HepG2 (cell line): ENCODE measurements around the gene NECTIN2. TPM values are rescaled to one million over a fixed set of nuclear protein-coding genes. Genes with fewer than 3 reads are reported as not detected.

Experiments used
- CCDC6 ChIP-seq: sonication (generic); formaldehyde crosslinking; IDR thresholded peaks from 2 replicates; pipeline ENCODE4 v1.8.1; 2022; ENCODE audit warnings: mild to moderate bottlenecking, missing genetic modification reagents, moderate library complexity
- FOXK1 ChIP-seq: sonication (generic); formaldehyde crosslinking; IDR thresholded peaks from 2 replicates; pipeline ENCODE4 v1.4.0; 2020; ENCODE audit warnings: low read depth, missing genetic modification reagents, borderline replicate concordance
- HNF4G ChIP-seq, 2 experiments: sonication (generic) in 1 of 2; formaldehyde crosslinking in 1 of 2; IDR thresholded peaks; 2 replicates each; pipeline versions ENCODE4 v1.4.0 to v1.6.1; 2011 to 2020; ENCODE audit warnings: borderline replicate concordance in 2 of 2, low read depth in 2 of 2, mild to moderate bottlenecking in 2 of 2, low read length in 1 of 2, missing genetic modification reagents in 1 of 2, moderate library complexity in 1 of 2
- NFE2L2 ChIP-seq: fragments of 150-350 bp; IDR thresholded peaks from 2 replicates; pipeline ENCODE4 v1.6.1; 2014; ENCODE audit warnings: low read length
- NFIC ChIP-seq: IDR thresholded peaks from 2 replicates; pipeline ENCODE4 v1.6.1; 2012; ENCODE audit warnings: mild to moderate bottlenecking, low read length, inconsistent platforms
- SMARCC2 ChIP-seq: fragments of 450-650 bp; IDR thresholded peaks from 2 replicates; pipeline ENCODE4 v1.6.1; 2017; ENCODE audit warnings: antibody characterized with exemption, mild to moderate bottlenecking
- WIZ ChIP-seq: sonication (generic); formaldehyde crosslinking; IDR thresholded peaks from 2 replicates; pipeline ENCODE4 v1.5.1; 2020; ENCODE audit warnings: mild to moderate bottlenecking, missing genetic modification reagents
- YEATS2 ChIP-seq: sonication (generic); formaldehyde crosslinking; IDR thresholded peaks from 2 replicates; pipeline ENCODE4 v1.4.0; 2020; ENCODE audit warnings: missing genetic modification reagents, borderline replicate concordance
- ZFX ChIP-seq: sonication (generic); formaldehyde crosslinking; IDR thresholded peaks from 2 replicates; pipeline ENCODE4 v1.4.0; 2020; ENCODE audit warnings: mild to moderate bottlenecking, low read depth, missing genetic modification reagents, moderate library complexity
- ZNF121 ChIP-seq: sonication (generic); formaldehyde crosslinking; IDR thresholded peaks from 2 replicates; pipeline ENCODE4 v1.5.0; 2020; ENCODE audit warnings: mild to moderate bottlenecking, missing genetic modification reagents
- ZNF264 ChIP-seq: sonication (generic); formaldehyde crosslinking; IDR thresholded peaks from 2 replicates; pipeline ENCODE4 v1.4.0; 2020; ENCODE audit warnings: missing genetic modification reagents
- ZNF556 ChIP-seq: sonication (generic); formaldehyde crosslinking; IDR thresholded peaks from 2 replicates; pipeline ENCODE4 v1.4.0; 2020; ENCODE audit warnings: mild to moderate bottlenecking, missing genetic modification reagents, borderline replicate concordance
- ZNF646 ChIP-seq: sonication (generic); formaldehyde crosslinking; IDR thresholded peaks from 2 replicates; pipeline ENCODE4 v1.9.0; 2021; ENCODE audit warnings: mild to moderate bottlenecking, missing genetic modification reagents
- ZNF883 ChIP-seq: sonication (generic); formaldehyde crosslinking; IDR thresholded peaks from 2 replicates; pipeline ENCODE4 v1.5.1; 2020; ENCODE audit warnings: mild to moderate bottlenecking, missing genetic modification reagents; ENCODE audit errors: not compliant biosample characterization
- polyA plus RNA-seq, 8 experiments: library from polyadenylated mRNA; depleted of rRNA in 3 of 8; stranded (reverse) in 7 of 8; unstranded in 1 of 8; fragments of >200 nt; fragmentation: Illumina TruSeq in 4 of 8; extraction: Trizol in 4 of 8; gene quantifications; 2 replicates each; pipeline versions ENCODE4 v1.2.1 to v1.2.3, GENCODE V29; 2011 to 2016; ENCODE audit warnings: low read depth in 4 of 8, missing spikeins in 1 of 8, mixed read lengths in 1 of 8; ENCODE audit not compliant: insufficient read depth in 1 of 8
- total RNA-seq, 5 experiments: library from RNA; depleted of rRNA; stranded (reverse); fragments of >200 nt; fragmentation: Illumina TruSeq; extraction: Trizol; gene quantifications; 2 replicates each; pipeline ENCODE4 v1.2.3, GENCODE V29; 2016; ENCODE audit warnings: low read depth in 1 of 5
- TF ChIP-seq, protein P1 (sequence below): sonication (generic); formaldehyde crosslinking; IDR thresholded peaks from 2 replicates; pipeline ENCODE4 v1.4.0; 2020; ENCODE audit warnings: mild to moderate bottlenecking, low read depth, missing genetic modification reagents
- TF ChIP-seq, protein P2 (sequence below): sonication (generic); formaldehyde crosslinking; IDR thresholded peaks from 2 replicates; pipeline ENCODE4 v1.4.0; 2020; ENCODE audit warnings: missing genetic modification reagents, borderline replicate concordance

Gene NECTIN2
- total and polyA plus RNA-seq, 2 of the 13 experiments (the other 11 are each of a cell fraction or from before 2014, with no cell fraction given) = 75.4 to 114 TPM

- TF ChIP-seq ZFX (CRISPR knock-in tag) (peak; percentile 57; the same call in 1 of the 2 replicates), SMARCC2 (no peak), FOXK1 (no peak), ZNF883 (CRISPR knock-in tag) (no peak), WIZ (CRISPR knock-in tag) (0 out of 2 replicates have a peak, but pooled peaks have one; percentile 48), ZNF646 (CRISPR knock-in tag) (no peak), NFIC (no peak), ZNF264 (CRISPR knock-in tag) (0 out of 2 replicates have a peak, but pooled peaks have one; percentile 20), HNF4G (IDR thresholded peaks at IDR 0.05; ENCODE audit: borderline replicate concordance, low read depth, low read length) (no peak), HNF4G (CRISPR knock-in tag; IDR thresholded peaks at IDR 0.05; ENCODE audit: borderline replicate concordance, low read depth) (peak; percentile 30; the same call in 1 of the 2 replicates), NFE2L2 (no peak), CCDC6 (CRISPR knock-in tag) (no peak), ZNF556 (peak; percentile 90; the same call in 1 of the 2 replicates), ZNF121 (CRISPR knock-in tag) (no peak), YEATS2 (CRISPR knock-in tag) (peak; percentile 39; the same call in 1 of the 2 replicates)
- TF ChIP-seq, protein P1, sequence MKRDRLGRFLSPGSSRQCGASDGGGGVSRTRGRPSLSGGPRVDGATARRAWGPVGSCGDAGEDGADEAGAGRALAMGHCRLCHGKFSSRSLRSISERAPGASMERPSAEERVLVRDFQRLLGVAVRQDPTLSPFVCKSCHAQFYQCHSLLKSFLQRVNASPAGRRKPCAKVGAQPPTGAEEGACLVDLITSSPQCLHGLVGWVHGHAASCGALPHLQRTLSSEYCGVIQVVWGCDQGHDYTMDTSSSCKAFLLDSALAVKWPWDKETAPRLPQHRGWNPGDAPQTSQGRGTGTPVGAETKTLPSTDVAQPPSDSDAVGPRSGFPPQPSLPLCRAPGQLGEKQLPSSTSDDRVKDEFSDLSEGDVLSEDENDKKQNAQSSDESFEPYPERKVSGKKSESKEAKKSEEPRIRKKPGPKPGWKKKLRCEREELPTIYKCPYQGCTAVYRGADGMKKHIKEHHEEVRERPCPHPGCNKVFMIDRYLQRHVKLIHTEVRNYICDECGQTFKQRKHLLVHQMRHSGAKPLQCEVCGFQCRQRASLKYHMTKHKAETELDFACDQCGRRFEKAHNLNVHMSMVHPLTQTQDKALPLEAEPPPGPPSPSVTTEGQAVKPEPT (CRISPR knock-in tag) = no peak
- TF ChIP-seq, protein P2, sequence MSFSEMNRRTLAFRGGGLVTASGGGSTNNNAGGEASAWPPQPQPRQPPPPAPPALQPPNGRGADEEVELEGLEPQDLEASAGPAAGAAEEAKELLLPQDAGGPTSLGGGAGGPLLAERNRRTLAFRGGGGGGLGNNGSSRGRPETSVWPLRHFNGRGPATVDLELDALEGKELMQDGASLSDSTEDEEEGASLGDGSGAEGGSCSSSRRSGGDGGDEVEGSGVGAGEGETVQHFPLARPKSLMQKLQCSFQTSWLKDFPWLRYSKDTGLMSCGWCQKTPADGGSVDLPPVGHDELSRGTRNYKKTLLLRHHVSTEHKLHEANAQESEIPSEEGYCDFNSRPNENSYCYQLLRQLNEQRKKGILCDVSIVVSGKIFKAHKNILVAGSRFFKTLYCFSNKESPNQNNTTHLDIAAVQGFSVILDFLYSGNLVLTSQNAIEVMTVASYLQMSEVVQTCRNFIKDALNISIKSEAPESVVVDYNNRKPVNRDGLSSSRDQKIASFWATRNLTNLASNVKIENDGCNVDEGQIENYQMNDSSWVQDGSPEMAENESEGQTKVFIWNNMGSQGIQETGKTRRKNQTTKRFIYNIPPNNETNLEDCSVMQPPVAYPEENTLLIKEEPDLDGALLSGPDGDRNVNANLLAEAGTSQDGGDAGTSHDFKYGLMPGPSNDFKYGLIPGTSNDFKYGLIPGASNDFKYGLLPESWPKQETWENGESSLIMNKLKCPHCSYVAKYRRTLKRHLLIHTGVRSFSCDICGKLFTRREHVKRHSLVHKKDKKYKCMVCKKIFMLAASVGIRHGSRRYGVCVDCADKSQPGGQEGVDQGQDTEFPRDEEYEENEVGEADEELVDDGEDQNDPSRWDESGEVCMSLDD (CRISPR knock-in tag) = 0 out of 2 replicates have a peak, but pooled peaks have one; percentile 11
These were observed 59.5 kb downstream of the NECTIN2 start, which contains the start of gene APOE (continued) for GRCh38 chr19:44905437-44906160.
